H1 (cell line): ENCODE measurements around the gene TCF7L2.

Experiments
- CREB1 ChIP-seq: IDR thresholded peaks from 2 replicates; pipeline ENCODE4 v1.6.1; 2012; ENCODE audit warnings: inconsistent platforms
- CTCF ChIP-seq, 3 experiments: IDR thresholded peaks; 1 replicate in 2 of 3; 2 replicates in 1 of 3; pipeline versions ENCODE4 v1.5.1 to v1.6.1; 2011; ENCODE audit warnings: low read length in 3 of 3, mild to moderate bottlenecking in 3 of 3, inconsistent platforms in 2 of 3, low read depth in 1 of 3, moderate library complexity in 1 of 3; ENCODE audit not compliant: insufficient read depth in 1 of 3; ENCODE audit errors: control extremely low read depth in 1 of 3
- POLR2A ChIP-seq, 2 experiments: IDR thresholded peaks; 1 replicate in 1 of 2; 2 replicates in 1 of 2; pipeline ENCODE4 v1.6.1; 2011; ENCODE audit warnings: low read depth in 2 of 2, low read length in 2 of 2, mild to moderate bottlenecking in 2 of 2; ENCODE audit errors: control extremely low read depth in 1 of 2

GRCh38 chr10:113069595-113069994, 119.5 kb downstream of the TCF7L2 start:
- TF ChIP-seq CTCF (IDR thresholded peaks at IDR 0.05; ENCODE audit: control extremely low read depth in 1 of 3, insufficient read depth in 1 of 3, low read depth in 1 of 3, low read length in 3 of 3) (no peak), POLR2A (IDR thresholded peaks at IDR 0.05; ENCODE audit: control extremely low read depth in 1 of 2, low read depth in 2 of 2, low read length in 2 of 2) (no peak), CREB1 (no peak)
